Fibroblast of lung (primary cell): Measurements from ENCODE around the gene PPP6R3.

Experiments
- CTCF ChIP-seq, 2 donors: IDR thresholded peaks in 1 of 2; conservative IDR thresholded peaks in 1 of 2; 1 replicate in 1 of 2; 2 replicates in 1 of 2; pipeline ENCODE4 v1.5.1; 2011 to 2012; ENCODE audit warnings: low read length in 2 of 2, control low read depth in 1 of 2, inconsistent platforms in 1 of 2, low read depth in 1 of 2, mild to moderate bottlenecking in 1 of 2
- EZH2 ChIP-seq: IDR thresholded peaks from 2 replicates; pipeline ENCODE4 v1.5.1; 2012; ENCODE audit warnings: low read length, control low read depth, mild to moderate bottlenecking; ENCODE audit errors: missing control alignments

GRCh38 chr11:68416070-68416578 lies 44.4 kb upstream of the PPP6R3 start:
- TF ChIP-seq CTCF (conservative IDR thresholded peaks at IDR 0.05 in 1 of 2, IDR thresholded peaks at IDR 0.05 in 1 of 2; ENCODE audit: low read depth in 1 of 2, low read length in 2 of 2) (no peak), EZH2 (no peak)
